ENCODE results near the gene VSTM4. TPM values are rescaled to one million over a fixed set of nuclear protein-coding genes. Genes with fewer than 3 reads are reported as not detected.

VSTM4 gene
- total and polyA plus RNA-seq, 2 experiments from 2014 or later, result 0.21 to 0.66 TPM

DNA sequence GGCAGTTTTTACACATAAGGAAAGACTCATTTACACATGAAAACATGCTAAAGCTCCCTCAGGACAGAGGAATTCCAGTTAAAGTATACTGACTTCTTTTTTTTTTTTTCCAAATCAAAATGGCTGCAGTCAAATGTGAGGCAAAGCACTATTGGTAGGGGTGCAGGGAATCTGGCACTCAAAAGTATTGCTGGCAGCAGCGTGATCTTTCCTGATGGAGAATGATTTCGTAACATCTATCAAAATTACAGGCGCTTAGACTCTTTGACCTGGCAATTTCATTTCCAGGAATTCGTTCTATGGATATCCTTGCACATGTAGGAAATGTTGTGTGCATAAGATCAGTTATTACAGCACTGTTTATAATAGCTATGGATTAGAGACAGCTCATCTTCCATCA lies 65.7 kb downstream of the VSTM4 start (continued):
- TF ChIP-seq, protein P1, sequence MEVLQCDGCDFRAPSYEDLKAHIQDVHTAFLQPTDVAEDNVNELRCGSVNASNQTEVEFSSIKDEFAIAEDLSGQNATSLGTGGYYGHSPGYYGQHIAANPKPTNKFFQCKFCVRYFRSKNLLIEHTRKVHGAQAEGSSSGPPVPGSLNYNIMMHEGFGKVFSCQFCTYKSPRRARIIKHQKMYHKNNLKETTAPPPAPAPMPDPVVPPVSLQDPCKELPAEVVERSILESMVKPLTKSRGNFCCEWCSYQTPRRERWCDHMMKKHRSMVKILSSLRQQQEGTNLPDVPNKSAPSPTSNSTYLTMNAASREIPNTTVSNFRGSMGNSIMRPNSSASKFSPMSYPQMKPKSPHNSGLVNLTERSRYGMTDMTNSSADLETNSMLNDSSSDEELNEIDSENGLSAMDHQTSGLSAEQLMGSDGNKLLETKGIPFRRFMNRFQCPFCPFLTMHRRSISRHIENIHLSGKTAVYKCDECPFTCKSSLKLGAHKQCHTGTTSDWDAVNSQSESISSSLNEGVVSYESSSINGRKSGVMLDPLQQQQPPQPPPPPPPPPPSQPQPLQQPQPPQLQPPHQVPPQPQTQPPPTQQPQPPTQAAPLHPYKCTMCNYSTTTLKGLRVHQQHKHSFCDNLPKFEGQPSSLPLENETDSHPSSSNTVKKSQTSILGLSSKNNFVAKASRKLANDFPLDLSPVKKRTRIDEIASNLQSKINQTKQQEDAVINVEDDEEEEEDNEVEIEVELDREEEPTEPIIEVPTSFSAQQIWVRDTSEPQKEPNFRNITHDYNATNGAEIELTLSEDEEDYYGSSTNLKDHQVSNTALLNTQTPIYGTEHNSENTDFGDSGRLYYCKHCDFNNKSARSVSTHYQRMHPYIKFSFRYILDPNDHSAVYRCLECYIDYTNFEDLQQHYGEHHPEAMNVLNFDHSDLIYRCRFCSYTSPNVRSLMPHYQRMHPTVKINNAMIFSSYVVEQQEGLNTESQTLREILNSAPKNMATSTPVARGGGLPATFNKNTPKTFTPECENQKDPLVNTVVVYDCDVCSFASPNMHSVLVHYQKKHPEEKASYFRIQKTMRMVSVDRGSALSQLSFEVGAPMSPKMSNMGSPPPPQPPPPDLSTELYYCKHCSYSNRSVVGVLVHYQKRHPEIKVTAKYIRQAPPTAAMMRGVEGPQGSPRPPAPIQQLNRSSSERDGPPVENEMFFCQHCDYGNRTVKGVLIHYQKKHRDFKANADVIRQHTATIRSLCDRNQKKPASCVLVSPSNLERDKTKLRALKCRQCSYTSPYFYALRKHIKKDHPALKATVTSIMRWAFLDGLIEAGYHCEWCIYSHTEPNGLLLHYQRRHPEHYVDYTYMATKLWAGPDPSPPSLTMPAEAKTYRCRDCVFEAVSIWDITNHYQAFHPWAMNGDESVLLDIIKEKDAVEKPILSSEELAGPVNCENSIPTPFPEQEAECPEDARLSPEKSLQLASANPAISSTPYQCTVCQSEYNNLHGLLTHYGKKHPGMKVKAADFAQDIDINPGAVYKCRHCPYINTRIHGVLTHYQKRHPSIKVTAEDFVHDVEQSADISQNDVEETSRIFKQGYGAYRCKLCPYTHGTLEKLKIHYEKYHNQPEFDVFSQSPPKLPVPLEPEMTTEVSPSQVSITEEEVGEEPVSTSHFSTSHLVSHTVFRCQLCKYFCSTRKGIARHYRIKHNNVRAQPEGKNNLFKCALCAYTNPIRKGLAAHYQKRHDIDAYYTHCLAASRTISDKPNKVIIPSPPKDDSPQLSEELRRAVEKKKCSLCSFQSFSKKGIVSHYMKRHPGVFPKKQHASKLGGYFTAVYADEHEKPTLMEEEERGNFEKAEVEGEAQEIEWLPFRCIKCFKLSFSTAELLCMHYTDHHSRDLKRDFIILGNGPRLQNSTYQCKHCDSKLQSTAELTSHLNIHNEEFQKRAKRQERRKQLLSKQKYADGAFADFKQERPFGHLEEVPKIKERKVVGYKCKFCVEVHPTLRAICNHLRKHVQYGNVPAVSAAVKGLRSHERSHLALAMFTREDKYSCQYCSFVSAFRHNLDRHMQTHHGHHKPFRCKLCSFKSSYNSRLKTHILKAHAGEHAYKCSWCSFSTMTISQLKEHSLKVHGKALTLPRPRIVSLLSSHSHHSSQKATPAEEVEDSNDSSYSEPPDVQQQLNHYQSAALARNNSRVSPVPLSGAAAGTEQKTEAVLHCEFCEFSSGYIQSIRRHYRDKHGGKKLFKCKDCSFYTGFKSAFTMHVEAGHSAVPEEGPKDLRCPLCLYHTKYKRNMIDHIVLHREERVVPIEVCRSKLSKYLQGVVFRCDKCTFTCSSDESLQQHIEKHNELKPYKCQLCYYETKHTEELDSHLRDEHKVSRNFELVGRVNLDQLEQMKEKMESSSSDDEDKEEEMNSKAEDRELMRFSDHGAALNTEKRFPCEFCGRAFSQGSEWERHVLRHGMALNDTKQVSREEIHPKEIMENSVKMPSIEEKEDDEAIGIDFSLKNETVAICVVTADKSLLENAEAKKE (CRISPR knock-in tag; IDR thresholded peaks at IDR 0.05), result no peak

DNA sequence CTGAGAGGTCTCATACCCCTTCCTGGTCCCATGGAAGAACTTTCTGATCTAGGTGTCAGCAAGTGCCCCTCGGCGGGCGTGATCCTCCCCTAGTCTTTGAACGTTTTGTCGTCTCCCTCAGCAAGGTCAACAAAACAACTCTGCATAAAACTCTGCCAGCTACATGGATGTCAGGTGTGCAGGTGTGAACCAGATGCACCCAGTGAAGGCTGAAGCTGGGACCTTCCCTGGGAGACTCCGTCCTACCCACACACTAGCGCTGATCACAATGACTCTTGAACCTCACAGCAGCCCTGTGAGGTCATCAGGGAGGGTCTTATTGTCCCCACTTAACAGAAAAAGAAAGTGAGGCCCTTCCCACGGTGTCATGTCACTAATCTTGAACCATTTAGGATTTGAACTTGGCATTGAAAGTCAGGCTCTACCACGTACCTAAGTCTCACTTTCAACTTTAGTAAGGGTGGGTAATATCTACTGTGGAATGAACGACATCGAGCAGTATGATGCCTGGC lies 68.1 kb downstream of the VSTM4 start:
- ATAC-seq (no peak), DNase-seq (ENCODE audit: low spot score) (no peak)
- Mint-ChIP-seq H3K9me3 (no peaks in the 10 kb centered on the region), H3K27ac (no peak overlapping the region), H3K4me1 (peaks cover 8% of the 10 kb centered on the region; the same call in 2 of the 3 replicates), H3K36me3 (ENCODE audit: low read depth) (no peaks in the 10 kb centered on the region), H3K27me3 (ENCODE audit: insufficient read depth, low read depth, poor library complexity) (peaks cover 4% of the 10 kb centered on the region), H3K4me3 (no peak overlapping the region)
- H3K4me2 ChIP-seq, result no peak overlapping the region
- H3K27ac ChIP-seq (ENCODE audit: low read depth), result no peak overlapping the region
- no peaks in the 10 kb centered on the region; the same call in 1 of the 2 replicates for H3K4me1 ChIP-seq (ENCODE audit: insufficient read depth)
- H3K36me3 ChIP-seq (ENCODE audit: insufficient read depth), result no peaks in the 10 kb centered on the region
- H4K20me1 ChIP-seq (replicated peaks; ENCODE audit: insufficient read depth), result no peaks in the 10 kb centered on the region
- no peaks in the 10 kb centered on the region for H3K9me2 ChIP-seq (ENCODE audit: insufficient read depth)
- H3K4me3 ChIP-seq, result no peak overlapping the region
- no peak overlapping the region for H2AFZ ChIP-seq
- no peak for TF ChIP-seq ZNF114 (CRISPR knock-in tag; IDR thresholded peaks at IDR 0.05)
- TF ChIP-seq NANOG (IDR thresholded peaks at IDR 0.05; ENCODE audit: borderline replicate concordance), result no peak
- H3F3A ChIP-seq (replicated peaks; ENCODE audit: low read depth), result no peaks in the 10 kb centered on the region
- no peaks in the 10 kb centered on the region for H3K27me3 ChIP-seq (ENCODE audit: insufficient read depth)
- H3K79me2 ChIP-seq (replicated peaks; ENCODE audit: insufficient read depth), result no peaks in the 10 kb centered on the region

Measured in GM23338 (cell line).